Astrocyte (in vitro differentiated cells and primary cell): ENCODE data around the gene XPNPEP1. TPM values are rescaled to one million over a fixed set of nuclear protein-coding genes. Genes with fewer than 3 reads are reported as not detected.

Experiments
- DNase-seq: peaks from one replicate; pipeline ENCODE4 v3.0.0-alpha.2; 2010; ENCODE audit warnings: low read depth
- FAIRE-seq: peaks from 2 replicates; lab custom pipeline; 2011; peaks lifted over from hg19 to GRCh38; lab: Jason Lieb, UNC
- H2AFZ ChIP-seq: 2 replicates; pipeline ENCODE4 v1.6.0; 2012; ENCODE audit warnings: low read depth, low read length, inconsistent platforms
- H3K27ac ChIP-seq: 2 replicates; pipeline ENCODE4 v1.5.1; 2011; ENCODE audit warnings: low read depth, low read length, inconsistent platforms
- H3K27me3 ChIP-seq: 2 replicates; pipeline ENCODE4 v1.6.0; 2011; ENCODE audit warnings: low read length, inconsistent platforms; ENCODE audit not compliant: insufficient read depth
- H3K36me3 ChIP-seq: 2 replicates; pipeline ENCODE4 v1.5.1; 2011; ENCODE audit warnings: low read length, inconsistent platforms; ENCODE audit not compliant: insufficient read depth
- H3K4me1 ChIP-seq: 2 replicates; pipeline ENCODE4 v1.5.1; 2011; ENCODE audit warnings: low read length, inconsistent platforms; ENCODE audit not compliant: insufficient read depth
- H3K4me2 ChIP-seq: 2 replicates; pipeline ENCODE4 v1.6.0; 2012; ENCODE audit warnings: low read length, inconsistent platforms
- H3K4me3 ChIP-seq: 2 replicates; pipeline ENCODE4 v1.5.1; 2011; ENCODE audit warnings: low read depth, mild to moderate bottlenecking, low read length, inconsistent platforms; ENCODE audit not compliant: insufficient read depth
- H3K79me2 ChIP-seq: 2 replicates; pipeline ENCODE4 v1.6.0; 2012; ENCODE audit warnings: mild to moderate bottlenecking, low read length, inconsistent platforms; ENCODE audit not compliant: insufficient read depth
- H3K9ac ChIP-seq: 2 replicates; pipeline ENCODE4 v1.6.0; 2012; ENCODE audit warnings: mild to moderate bottlenecking, low read length, inconsistent platforms
- H3K9me3 ChIP-seq: 2 replicates; pipeline ENCODE4 v1.5.1; 2012; ENCODE audit warnings: low read depth, mild to moderate bottlenecking, low read length, inconsistent platforms; ENCODE audit not compliant: insufficient read depth
- H4K20me1 ChIP-seq: 2 replicates; pipeline ENCODE4 v1.6.0; 2012; ENCODE audit warnings: low read length, inconsistent platforms; ENCODE audit not compliant: insufficient read depth
- H3K27ac Mint-ChIP-seq: one replicate; pipeline ENCODE4 v1.8.0; 2021; ENCODE audit warnings: mild to moderate bottlenecking, mixed read lengths; ENCODE audit not compliant: unreplicated experiment
- H3K27me3 Mint-ChIP-seq: one replicate; pipeline ENCODE4 v1.8.0; 2021; ENCODE audit warnings: low read depth, mixed read lengths; ENCODE audit not compliant: unreplicated experiment
- H3K36me3 Mint-ChIP-seq: one replicate; pipeline ENCODE4 v1.8.0; 2021; ENCODE audit warnings: low read depth, mixed read lengths; ENCODE audit not compliant: unreplicated experiment
- H3K4me1 Mint-ChIP-seq: one replicate; pipeline ENCODE4 v1.8.0; 2021; ENCODE audit warnings: low read depth, mixed read lengths; ENCODE audit not compliant: unreplicated experiment
- H3K4me3 Mint-ChIP-seq: one replicate; pipeline ENCODE4 v1.8.0; 2021; ENCODE audit warnings: mild to moderate bottlenecking, moderate library complexity, mixed read lengths; ENCODE audit not compliant: unreplicated experiment
- H3K9me3 Mint-ChIP-seq: one replicate; pipeline ENCODE4 v1.8.0; 2021; ENCODE audit warnings: mild to moderate bottlenecking, mixed read lengths; ENCODE audit not compliant: unreplicated experiment
- CTCF ChIP-seq: IDR thresholded peaks from 2 replicates; pipeline ENCODE4 v1.5.1; 2011; ENCODE audit warnings: low read depth, mild to moderate bottlenecking, inconsistent platforms, low read length, moderate library complexity; ENCODE audit not compliant: insufficient read depth
- EZH2 ChIP-seq: IDR thresholded peaks from 2 replicates; pipeline ENCODE4 v1.6.1; 2012; ENCODE audit warnings: mild to moderate bottlenecking, low read length, inconsistent platforms; ENCODE audit not compliant: insufficient read depth
- total RNA-seq: library from RNA; stranded (reverse); gene quantifications from 2 replicates; pipeline ENCODE4 v1.2.1, GENCODE V29; 2021

The XPNPEP1 gene
- total RNA-seq, 1 donor from 2014 or later, result 100 TPM

- DNase-seq (no peak), FAIRE-seq (no peak)
- Histone ChIP-seq H3K4me2 (no peak overlapping the region), H3K9ac (no peak overlapping the region), H3K27me3 (no peaks in the 10 kb centered on the region), H4K20me1 (no peaks in the 10 kb centered on the region), H3K9me3 (no peaks in the 10 kb centered on the region), H3K36me3 (no peaks in the 10 kb centered on the region), H3K27ac (no peak overlapping the region), H3K4me3 (no peak overlapping the region), H3K79me2 (no peaks in the 10 kb centered on the region), H2AFZ (no peak overlapping the region), H3K4me1 (no peaks in the 10 kb centered on the region)
- Mint-ChIP-seq H3K27me3 (peaks cover 4% of the 10 kb centered on the region), H3K36me3 (no peaks in the 10 kb centered on the region), H3K27ac (no peak overlapping the region), H3K4me3 (no peak overlapping the region), H3K4me1 (peaks cover 5% of the 10 kb centered on the region), H3K9me3 (peaks cover 4% of the 10 kb centered on the region)
- no peak for TF ChIP-seq EZH2
- no peak for TF ChIP-seq CTCF
Measured at GRCh38 chr10:109824206-109824605, 99.1 kb downstream of the XPNPEP1 start.

GRCh38 chr10:109823196-109823595 lies 100.1 kb downstream of the XPNPEP1 start:
- Histone ChIP-seq H3K27ac (no peak overlapping the region), H3K9me3 (no peaks in the 10 kb centered on the region), H3K9ac (no peak overlapping the region), H3K4me1 (no peaks in the 10 kb centered on the region), H4K20me1 (no peaks in the 10 kb centered on the region), H3K4me3 (no peak overlapping the region), H3K36me3 (no peaks in the 10 kb centered on the region), H3K27me3 (no peaks in the 10 kb centered on the region), H3K79me2 (no peaks in the 10 kb centered on the region), H2AFZ (no peak overlapping the region), H3K4me2 (no peak overlapping the region)
- H3K9me3 Mint-ChIP-seq, result peaks cover 2% of the 10 kb centered on the region
- peaks cover 5% of the 10 kb centered on the region for H3K4me1 Mint-ChIP-seq
- H3K27me3 Mint-ChIP-seq, result peaks cover 5% of the 10 kb centered on the region
- no peak overlapping the region for H3K27ac Mint-ChIP-seq
- H3K4me3 Mint-ChIP-seq, result no peak overlapping the region
- FAIRE-seq (no peak), DNase-seq (no peak)
- TF ChIP-seq CTCF, result no peak
- no peak for TF ChIP-seq EZH2
- no peaks in the 10 kb centered on the region for H3K36me3 Mint-ChIP-seq

- no peaks in the 10 kb centered on the region for H3K79me2 ChIP-seq
- H3K36me3 Mint-ChIP-seq, result no peaks in the 10 kb centered on the region
- no peak for FAIRE-seq
- H3K27ac ChIP-seq, result no peak overlapping the region
- no peaks in the 10 kb centered on the region for H4K20me1 ChIP-seq
- H3K27me3 Mint-ChIP-seq, result peaks cover 5% of the 10 kb centered on the region
- no peak overlapping the region for H3K27ac Mint-ChIP-seq
- no peak overlapping the region for H3K9ac ChIP-seq
- H3K4me2 ChIP-seq, result no peak overlapping the region
- DNase-seq, result no peak
- no peak overlapping the region for H3K4me3 ChIP-seq
- H3K4me3 Mint-ChIP-seq, result no peak overlapping the region
- no peaks in the 10 kb centered on the region for H3K9me3 ChIP-seq
- H3K4me1 Mint-ChIP-seq, result peaks cover 5% of the 10 kb centered on the region
- H2AFZ ChIP-seq, result no peak overlapping the region
- TF ChIP-seq EZH2 (no peak), CTCF (no peak)
- no peaks in the 10 kb centered on the region for H3K36me3 ChIP-seq
- H3K4me1 ChIP-seq, result no peaks in the 10 kb centered on the region
- peaks cover 1% of the 10 kb centered on the region for H3K9me3 Mint-ChIP-seq
- H3K27me3 ChIP-seq, result no peaks in the 10 kb centered on the region
Measured at GRCh38 chr10:109821672-109822071, 101.6 kb downstream of the XPNPEP1 start.
